ENCODE data around the gene SLC8A1.

The SLC8A1 gene

GRCh38 chr2:40208463-40208862, 243.4 kb downstream of the SLC8A1 start:
- Histone ChIP-seq H3K27ac (no peak overlapping the region), H3K36me3 (no peaks in the 10 kb centered on the region), H3K4me3 (ENCODE audit: low read depth in 1 of 2, low read length in 1 of 2) (no peak overlapping the region), H3K4me1 (ENCODE audit: control insufficient read depth in 1 of 2, insufficient read depth in 1 of 2, low read depth in 1 of 2, low read length in 1 of 2) (no peaks in the 10 kb centered on the region), H3K9me3 (no peaks in the 10 kb centered on the region), H3K27me3 (no peaks in the 10 kb centered on the region)
- TF ChIP-seq CTCF (IDR thresholded peaks at IDR 0.05): no peak

GRCh38 chr2:40204268-40204667, 247.6 kb downstream of the SLC8A1 start:
- no peak for TF ChIP-seq CTCF (IDR thresholded peaks at IDR 0.05)
- Histone ChIP-seq H3K4me3 (ENCODE audit: low read depth in 1 of 2, low read length in 1 of 2) (no peak overlapping the region), H3K4me1 (ENCODE audit: control insufficient read depth in 1 of 2, insufficient read depth in 1 of 2, low read depth in 1 of 2, low read length in 1 of 2) (no peaks in the 10 kb centered on the region), H3K27ac (no peak overlapping the region), H3K9me3 (no peaks in the 10 kb centered on the region), H3K36me3 (no peaks in the 10 kb centered on the region), H3K27me3 (no peaks in the 10 kb centered on the region)

- Histone ChIP-seq H3K9me3 (no peaks in the 10 kb centered on the region), H3K27me3 (no peaks in the 10 kb centered on the region), H3K36me3 (no peaks in the 10 kb centered on the region), H3K4me3 (ENCODE audit: low read depth in 1 of 2, low read length in 1 of 2) (no peak overlapping the region), H3K4me1 (ENCODE audit: control insufficient read depth in 1 of 2, insufficient read depth in 1 of 2, low read depth in 1 of 2, low read length in 1 of 2) (no peaks in the 10 kb centered on the region), H3K27ac (no peak overlapping the region)
- TF ChIP-seq CTCF (IDR thresholded peaks at IDR 0.05): no peak
Measured at GRCh38 chr2:40202798-40203400, 249.0 kb downstream of the SLC8A1 start.

- no peaks in the 10 kb centered on the region for H3K36me3 ChIP-seq
- no peaks in the 10 kb centered on the region for H3K27me3 ChIP-seq
- no peak for TF ChIP-seq CTCF (IDR thresholded peaks at IDR 0.05)
- H3K9me3 ChIP-seq: no peaks in the 10 kb centered on the region
- H3K27ac ChIP-seq: no peak overlapping the region
- no peak overlapping the region for H3K4me3 ChIP-seq (ENCODE audit: low read depth in 1 of 2, low read length in 1 of 2)
- no peaks in the 10 kb centered on the region for H3K4me1 ChIP-seq (ENCODE audit: control insufficient read depth in 1 of 2, insufficient read depth in 1 of 2, low read depth in 1 of 2, low read length in 1 of 2)
Measured at GRCh38 chr2:40201425-40201824, 250.5 kb downstream of the SLC8A1 start.

- no peak overlapping the region for H3K27ac ChIP-seq
- no peaks in the 10 kb centered on the region for H3K36me3 ChIP-seq
- no peaks in the 10 kb centered on the region for H3K4me1 ChIP-seq (ENCODE audit: control insufficient read depth in 1 of 2, insufficient read depth in 1 of 2, low read depth in 1 of 2, low read length in 1 of 2)
- no peaks in the 10 kb centered on the region for H3K9me3 ChIP-seq
- no peaks in the 10 kb centered on the region for H3K27me3 ChIP-seq
- no peak overlapping the region for H3K4me3 ChIP-seq (ENCODE audit: low read depth in 1 of 2, low read length in 1 of 2)
- TF ChIP-seq CTCF (IDR thresholded peaks at IDR 0.05): no peak
Measured at GRCh38 chr2:40200366-40200915, 251.4 kb downstream of the SLC8A1 start.
